GM18907 (cell line): ENCODE measurements around the gene ADSL.
"Not testable (repeated sequence)": the region's sequence is repeated elsewhere in the genome, so short reads cannot be mapped to it uniquely, and the experiment has no call there.

Source experiments
- ATAC-seq: cut with Tn5 transposase; IDR thresholded peaks from one replicate; pipeline ENCODE4 v1.9.1; 2021; ENCODE audit warnings: mild to moderate bottlenecking, moderate library complexity; ENCODE audit not compliant: unreplicated experiment

Gene ADSL

DNA sequence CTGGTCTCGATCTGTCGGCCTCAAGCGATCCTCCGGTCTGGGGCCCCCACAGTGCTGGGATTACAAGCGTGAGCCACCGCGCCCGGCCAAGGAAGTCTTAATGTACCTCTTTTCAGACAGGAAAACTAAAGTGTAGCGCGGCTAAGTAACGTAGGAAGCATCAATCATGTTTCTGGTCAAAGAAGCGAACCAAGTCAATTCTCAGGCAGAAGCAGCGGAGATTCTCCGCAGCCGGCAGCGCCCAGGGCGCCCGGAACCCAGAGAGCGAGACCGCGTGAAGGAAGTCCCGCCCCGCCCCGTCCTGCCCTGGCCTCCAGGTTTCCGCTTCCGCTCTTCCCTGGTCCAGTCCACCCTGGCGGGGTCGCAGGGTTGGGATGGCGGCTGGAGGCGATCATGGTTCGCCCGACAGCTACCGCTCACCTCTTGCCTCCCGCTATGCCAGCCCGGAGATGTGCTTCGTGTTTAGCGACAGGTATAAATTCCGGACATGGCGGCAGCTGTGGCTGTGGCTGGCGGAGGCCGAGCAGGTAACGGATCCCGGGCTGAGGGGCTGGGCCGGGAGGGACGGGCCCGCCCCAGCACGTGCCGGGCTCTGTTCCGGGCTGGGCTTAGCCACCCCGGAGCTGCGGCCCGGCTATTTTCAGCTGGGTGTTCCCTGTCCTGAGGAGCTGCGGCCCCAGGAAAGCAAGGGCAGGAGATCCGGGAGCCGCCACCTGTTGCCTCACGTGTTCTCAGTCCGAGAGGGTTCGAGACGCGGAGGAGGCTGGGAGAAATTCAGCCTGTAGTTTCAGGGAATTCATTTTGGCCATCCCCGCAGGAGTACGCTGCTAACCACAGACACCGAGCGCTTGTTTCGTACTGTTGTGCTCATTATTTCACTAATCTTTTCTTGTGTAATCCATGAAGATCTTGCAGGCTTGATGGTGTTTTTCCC is at the start of gene ADSL:
ADSL (plus strand) TSS at position 316 of the 934 bp plus-strand sequence; CDS start at position 375, 59 bp downstream.
- ATAC-seq = peak; percentile 82

DNA sequence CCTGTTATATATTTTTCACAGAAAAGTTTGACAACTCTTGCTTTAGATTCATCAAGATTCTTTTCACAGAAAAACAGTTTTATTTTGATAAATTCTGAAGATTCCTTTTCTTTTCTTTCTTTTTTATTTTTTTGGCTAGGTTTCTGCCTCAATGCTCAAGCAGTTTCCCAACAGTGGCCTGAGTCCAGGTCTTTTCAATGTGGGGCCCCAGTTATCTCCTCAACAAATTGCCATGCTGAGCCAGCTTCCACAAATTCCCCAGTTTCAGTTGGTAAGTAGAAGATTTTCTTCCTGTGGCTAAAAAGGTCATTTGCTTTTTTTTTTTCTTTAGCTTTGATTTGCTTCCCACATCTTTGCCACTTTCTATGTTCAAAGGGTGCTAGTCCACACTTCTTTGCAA is 46.0 kb upstream of the ADSL start:
- no peak for ATAC-seq

DNA sequence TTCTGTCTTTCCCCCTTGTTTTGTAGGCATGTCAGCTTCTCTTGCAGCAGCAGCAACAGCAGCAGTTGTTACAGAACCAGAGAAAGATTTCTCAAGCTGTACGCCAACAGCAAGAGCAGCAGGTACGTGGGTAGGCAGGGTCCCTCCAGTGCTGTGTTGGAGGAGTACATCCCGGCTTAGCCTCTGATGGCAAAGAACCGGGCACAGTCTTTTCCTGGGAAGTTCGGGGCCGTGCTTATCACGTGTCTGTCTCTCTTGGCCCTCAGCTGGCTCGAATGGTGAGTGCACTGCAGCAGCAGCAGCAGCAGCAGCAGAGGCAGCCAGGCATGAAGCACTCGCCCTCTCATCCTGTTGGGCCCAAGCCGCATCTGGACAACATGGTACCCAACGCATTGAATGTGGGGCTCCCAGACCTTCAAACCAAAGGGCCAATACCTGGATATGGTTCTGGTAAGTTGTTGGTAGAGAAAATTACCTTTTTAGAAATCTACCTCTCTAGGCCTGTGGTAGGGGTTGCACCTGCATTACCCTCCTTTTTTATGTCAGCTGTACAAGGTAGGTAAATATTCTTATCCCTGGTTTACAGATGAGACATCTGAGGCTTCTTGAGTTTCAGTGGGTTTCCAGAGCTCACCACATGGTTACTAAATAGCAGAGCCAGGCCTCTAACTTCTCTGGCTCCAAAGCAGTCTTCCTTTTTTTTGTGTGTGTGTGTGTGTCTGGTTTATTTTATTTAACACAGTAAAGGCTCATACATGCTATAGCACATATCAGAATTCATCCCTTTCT is 45.2 kb upstream of the ADSL start:
- peak; percentile 86 for ATAC-seq

DNA sequence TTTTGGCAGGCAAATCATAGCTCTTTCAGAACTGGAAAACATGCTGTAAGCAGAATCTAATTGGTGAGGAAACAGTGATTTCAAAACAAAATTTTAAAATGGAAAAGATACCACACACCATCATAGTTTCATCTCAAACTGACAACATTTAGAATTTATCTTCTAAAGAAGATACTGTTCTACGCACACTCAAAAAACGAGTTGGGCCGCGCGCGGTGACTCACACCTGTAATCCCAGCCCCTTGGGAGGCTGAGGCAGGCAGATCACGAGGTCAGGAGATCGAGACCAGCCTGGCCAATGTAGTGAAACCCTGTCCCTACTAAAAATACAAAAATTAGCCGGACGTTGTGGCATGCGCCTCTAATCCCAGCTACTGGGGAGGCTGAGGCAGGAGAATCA is 44.2 kb upstream of the ADSL start:
- ATAC-seq = no peak

DNA sequence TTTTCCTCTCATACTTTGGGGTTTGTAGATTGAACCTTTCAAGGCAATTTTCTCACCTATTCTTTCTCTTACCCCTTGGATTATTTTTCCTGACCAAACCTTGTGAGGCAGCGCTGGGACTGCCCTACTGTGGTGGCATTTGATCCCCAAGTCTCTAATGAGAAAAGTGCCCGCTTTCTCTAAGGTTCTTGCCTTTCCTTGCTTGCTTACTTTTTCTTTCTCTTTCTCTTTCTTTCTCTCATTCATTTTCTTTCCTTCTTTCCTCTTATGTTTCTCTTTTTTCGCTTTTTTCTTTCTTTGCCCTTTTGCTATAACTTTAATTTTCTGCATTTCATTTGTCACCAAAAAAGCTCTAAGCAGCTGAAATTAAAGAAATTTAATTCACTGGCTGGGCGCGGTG is 40.7 kb upstream of the ADSL start:
- ATAC-seq = no peak

DNA sequence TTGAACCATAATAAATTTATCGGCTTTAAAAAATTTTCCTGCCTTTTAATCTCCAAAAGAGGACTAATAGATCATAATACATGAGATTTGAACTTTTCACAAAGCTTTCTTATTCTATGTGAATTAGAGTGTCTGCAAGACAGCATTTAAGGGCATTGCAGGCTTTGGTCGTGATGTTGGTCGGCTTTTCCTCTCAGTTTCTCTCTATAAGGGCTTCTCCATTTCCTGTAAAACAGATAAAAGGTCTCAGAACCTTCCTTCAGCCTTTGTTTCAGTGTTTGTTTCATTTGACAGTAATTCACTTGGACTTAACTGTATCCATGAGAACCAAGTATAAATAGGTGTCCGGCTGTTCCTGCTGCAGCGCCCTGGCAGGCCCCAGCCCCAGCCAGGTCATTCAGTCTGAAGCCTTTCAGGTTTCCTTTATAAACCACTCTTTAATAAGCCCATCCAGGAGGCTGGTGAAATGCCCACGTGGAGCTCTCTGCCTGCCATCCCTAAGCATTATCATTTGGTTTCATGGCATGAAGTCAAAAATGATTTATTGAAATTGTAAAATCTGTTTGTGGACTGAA is 37.2 kb upstream of the ADSL start:
- no peak for ATAC-seq

DNA sequence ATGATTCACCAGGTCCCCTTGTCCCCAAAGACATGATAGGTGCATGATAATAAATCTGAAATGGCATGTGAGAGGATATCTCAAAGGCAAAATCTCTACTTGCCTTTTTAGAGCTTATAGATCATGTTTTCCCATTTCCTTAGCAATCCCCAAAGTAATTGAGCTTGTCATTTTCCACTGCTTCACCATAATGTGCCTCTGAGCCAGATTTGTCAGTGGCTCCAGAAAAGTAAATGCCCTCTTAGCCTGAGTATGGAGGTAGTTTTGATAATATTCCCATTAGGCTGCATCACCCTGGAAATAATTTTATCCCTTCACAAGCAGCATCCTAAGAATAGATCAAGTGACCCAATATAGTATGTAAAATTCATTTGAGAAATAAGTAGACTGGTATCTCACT is 36.7 kb upstream of the ADSL start:
- ATAC-seq = no peak

DNA sequence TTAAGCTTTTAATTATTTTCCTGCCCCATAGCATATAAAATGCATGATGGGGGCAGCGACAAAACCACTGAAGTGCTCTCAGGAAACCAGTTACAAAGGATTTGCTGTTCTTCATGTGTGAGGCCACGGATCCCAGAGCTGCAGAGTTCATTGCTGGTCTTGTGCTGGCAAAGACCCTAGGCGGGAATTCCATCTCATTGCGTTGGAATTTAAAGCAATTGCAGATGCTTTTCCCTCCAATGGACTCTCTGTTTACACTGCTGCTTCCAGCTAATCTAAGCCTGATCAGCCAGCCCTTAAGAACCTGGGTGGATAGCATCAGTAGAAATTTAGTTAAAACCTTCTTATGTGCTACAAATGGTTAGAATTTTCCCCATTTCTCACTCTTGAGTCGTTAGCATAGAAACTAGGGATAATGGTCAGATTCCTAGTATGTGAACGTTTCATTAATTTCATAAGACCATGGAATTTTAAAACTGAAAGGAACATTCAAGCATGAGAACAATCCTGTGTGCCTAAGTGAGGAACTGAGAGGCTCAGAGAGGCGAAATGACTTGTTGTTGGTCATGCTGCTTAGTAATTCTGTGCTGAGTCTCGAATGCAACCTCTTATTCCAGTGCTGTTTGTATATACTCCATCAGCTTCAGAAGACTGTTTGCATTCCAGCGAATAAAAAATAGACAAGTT is 36.1 kb upstream of the ADSL start:
- no peak for ATAC-seq

DNA sequence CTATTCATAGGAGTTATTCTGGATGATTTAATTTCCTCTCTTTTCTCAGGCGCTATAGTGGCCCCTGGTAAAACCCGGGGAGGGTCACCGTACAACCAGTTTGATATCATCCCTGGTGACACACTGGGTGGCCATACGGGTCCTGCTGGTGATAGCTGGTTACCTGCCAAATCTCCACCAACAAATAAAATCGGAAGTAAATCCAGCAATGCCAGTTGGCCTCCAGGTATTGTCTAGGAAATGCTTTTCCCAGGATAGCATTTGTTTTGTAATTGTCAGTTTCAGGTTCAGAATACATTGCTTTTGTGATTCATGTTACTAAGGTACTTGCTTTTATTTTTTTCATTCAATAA is 35.6 kb upstream of the ADSL start:
- no peak for ATAC-seq

DNA sequence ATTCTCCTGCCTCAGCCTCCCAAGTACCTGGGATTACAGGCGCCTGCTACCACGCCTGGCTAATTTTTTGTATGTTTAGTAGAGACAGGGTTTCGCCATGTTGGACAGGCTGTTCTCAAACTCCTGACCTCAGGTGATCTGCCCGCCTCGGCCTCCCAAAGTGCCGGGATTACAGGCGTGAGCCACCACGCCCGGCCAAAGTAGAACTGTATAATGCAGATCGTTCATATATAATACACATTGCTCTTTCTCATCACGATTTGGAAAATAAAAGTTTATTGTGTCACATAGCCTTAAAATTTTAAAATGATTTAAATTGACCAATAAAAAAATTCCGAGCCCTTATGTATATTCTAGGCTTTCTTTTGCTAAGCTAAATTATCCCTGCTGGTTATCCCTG is 34.7 kb upstream of the ADSL start:
- not testable (repeated sequence) for ATAC-seq

DNA sequence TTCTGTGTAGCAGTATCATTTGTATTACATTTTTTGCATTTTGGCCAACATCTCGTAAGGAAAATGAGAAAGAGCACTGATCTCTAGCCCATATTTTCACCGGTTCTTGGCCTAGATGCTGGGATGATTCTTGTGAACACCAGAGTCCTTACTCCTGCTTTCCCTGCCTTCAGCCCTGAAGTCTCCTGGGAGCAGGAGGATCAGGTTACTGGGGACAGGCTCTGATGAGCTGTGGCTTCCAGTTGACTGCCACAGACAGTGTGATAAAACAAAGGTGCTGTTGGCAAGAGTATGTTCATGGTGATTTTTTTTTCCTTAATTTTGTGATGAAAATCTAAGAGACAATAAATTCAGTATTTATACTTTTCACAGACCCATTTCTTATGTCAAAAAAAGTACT is 34.2 kb upstream of the ADSL start:
- ATAC-seq = no peak

DNA sequence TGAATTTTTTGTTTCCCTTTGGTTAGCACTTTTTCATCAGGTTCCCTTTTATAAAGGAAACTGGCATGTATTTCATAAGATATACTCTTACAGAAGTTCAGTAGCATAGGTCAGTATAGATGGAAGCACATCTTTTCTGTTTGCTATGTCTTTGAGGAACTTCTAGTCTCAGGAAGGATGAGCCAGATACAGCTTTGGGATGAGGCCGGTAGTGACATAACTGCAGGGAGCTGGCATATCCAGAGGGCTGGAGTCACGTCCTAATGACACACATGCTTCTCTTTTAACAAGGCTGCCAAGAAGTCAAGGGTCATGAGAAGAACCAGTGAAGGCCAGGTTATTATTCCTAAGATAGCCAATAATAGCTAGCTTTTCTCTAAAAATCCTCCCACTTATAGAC is 33.3 kb upstream of the ADSL start:
- no peak for ATAC-seq

DNA sequence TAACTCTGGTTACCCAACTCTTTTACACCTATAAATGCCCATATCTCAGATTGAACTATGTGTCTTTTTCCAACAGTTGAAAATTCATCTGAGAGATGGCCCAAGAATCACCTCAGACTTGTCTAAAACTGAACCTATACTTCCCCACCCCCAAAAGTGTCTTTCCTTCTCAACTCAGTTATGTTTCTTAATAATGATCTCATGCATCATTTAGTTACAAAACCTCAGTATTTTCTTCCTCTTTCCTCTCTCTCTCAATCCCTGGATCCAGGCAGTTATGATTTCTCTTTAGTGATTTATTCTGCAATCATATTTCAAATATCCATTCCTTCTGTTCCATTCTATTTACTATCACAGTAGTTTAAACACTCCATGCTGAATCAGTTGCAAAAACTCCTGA is 32.3 kb upstream of the ADSL start:
- ATAC-seq = no peak

DNA sequence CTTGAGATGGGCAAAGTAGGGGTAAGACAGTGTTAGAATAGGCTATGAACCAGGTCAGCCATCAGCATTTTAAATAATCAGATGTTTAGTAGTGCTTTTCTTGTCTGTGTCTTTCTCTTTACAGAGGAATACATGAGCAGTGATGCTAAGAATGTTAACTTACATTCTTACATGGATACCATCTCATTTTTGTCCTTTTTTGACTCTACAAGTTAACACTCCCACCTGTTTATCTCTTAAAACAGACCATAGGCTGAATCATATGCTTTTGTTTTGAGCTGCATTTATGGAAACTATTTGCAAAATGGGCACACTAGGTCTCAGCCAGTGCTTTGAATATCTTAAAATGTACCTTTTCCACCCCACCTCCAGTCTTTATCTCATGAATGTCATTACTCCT is 25.6 kb upstream of the ADSL start:
- ATAC-seq = no peak

DNA sequence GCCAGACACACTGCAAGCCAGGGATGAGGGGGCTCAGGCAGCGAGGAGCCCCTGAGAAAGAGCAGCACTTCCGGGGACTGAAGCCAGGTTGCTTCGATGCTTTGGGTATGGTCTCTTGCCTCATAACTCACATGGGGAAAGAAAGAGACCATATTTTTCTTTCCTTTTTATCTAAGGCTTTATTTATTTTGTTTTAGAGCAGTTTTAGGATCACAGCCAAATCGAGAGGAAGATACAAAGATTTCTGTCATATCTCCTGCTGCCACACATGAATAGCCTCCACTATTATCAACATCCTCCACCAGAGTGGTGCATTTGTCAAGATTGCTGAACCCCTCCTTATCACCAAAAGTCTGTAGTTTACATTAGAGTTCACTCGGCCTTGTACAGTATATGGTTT is 24.3 kb upstream of the ADSL start:
- ATAC-seq = no peak

DNA sequence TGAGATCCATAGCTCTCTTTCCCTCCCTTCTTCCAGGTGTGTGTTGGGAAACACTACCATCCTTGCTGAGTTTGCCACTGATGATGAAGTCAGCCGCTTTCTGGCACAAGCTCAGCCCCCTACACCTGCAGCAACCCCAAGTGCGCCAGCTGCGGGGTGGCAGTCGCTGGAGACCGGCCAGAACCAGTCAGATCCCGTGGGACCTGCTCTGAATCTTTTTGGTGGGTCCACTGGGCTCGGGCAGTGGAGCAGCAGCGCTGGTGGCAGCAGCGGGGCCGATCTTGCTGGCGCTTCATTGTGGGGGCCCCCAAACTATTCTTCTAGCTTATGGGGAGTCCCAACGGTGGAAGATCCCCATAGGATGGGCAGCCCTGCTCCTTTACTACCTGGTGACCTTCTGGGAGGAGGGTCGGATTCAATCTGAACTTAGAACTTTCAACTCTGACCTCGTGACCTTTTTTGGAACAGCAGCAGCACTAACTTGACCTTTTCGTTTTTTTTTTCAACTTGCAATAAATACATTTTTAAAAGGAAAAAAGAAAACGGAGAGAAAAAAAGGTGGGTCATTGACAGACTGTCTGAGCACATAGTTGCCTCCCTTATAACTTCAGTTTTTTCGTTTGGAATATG is 23.4 kb upstream of the ADSL start:
- ATAC-seq = no peak

DNA sequence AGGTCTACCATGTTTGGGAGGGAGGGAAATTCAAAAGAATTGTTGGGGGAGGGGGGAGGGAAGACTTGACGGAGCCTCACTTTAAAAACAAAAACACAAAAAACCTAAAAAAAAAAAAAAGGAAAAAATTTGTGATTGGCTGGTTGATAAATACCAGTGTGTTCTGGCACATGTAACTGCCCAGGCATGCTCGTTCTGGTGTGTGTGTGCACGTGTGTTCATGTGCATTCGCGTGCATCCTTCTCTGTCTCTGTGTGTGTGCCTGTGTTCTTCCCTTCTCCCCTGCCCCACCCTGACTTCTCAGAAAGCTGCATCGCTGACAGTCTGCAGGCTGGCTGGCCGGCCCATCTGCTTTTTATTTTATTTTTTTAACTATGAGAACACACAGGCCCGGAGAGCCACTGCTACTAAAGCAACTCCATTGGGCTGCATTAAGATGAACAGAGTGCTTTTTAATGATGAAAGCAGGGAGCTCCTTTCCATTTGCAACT is 22.6 kb upstream of the ADSL start:
- no peak for ATAC-seq

DNA sequence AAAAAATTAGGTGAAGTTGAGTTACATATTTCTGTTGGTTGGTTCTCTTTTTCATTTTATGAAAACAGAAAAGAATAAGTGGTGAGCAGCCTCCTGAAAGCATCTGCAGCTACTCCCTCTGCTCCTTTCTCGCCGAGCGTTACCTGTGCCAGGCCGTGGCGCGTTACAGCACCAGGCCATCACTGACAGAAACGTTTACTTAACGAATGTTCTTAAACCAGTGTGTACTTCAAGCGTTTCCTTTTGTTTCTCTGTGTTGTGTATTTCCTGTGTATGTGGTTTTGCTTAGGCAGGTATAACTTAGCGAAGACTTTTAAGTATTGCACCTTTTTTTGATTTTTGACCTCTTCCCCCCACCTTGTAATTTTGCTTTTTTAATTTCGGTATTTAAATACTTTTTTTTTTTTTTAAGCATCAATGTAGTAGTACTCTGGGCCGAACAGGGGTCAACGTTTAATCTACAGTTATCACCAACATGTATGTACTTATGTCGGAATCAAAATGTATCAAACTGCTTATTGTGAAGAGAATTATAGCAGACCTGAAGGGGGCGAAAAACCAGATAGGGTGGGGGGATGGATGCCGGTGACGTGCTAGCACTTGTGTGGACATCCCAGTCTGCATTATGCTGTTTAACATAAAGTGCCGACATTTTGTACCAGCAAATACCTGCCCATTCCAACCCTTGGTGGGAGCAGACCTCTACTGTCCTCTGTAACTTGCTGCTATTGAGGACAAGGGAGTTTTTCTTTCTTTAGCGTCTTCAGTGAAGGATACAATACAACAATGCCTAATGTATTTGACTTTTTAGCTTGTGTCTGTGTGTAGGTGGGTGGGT is 21.6 kb upstream of the ADSL start:
- ATAC-seq = no peak

DNA sequence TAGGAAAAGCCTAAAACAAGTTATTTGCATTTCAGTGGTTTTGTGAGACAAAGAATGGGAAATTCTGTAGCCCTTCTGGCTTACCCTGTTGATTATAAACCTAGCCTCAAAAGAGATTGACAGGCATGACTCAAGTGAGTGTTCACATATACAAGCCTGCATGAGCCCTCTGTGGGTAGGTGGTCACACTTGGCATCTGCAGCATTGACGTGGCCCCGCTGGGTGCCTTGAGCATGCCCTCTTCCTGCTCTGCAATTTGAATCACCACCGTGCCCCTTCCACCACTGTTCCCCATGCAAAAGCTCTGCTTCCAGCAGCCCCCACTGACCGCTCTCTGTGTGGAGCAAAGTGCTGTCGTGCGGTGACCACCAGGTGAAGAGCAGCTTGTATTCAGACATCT is 21.0 kb upstream of the ADSL start:
- no peak for ATAC-seq
